Stimulated activated CD4-positive, alpha-beta T cell treated with anti-CD3 and anti-CD28 coated beads, Interleukin-4, amount 100 ng/mL, for 24 hours (primary cell): ENCODE measurements around the gene PRSS33.

Experiments
- DNase-seq: peaks from one replicate; pipeline ENCODE4 v3.0.0-alpha.2; 2020

PRSS33 gene

GRCh38 chr16:2787406-2787805 lies at the start of gene PRSS33:
Gene PRSS33 (minus strand): TSS chr16:2787560. CDS start chr16:2786547, 1,013 bp downstream.
- DNase-seq = no peak

DNA sequence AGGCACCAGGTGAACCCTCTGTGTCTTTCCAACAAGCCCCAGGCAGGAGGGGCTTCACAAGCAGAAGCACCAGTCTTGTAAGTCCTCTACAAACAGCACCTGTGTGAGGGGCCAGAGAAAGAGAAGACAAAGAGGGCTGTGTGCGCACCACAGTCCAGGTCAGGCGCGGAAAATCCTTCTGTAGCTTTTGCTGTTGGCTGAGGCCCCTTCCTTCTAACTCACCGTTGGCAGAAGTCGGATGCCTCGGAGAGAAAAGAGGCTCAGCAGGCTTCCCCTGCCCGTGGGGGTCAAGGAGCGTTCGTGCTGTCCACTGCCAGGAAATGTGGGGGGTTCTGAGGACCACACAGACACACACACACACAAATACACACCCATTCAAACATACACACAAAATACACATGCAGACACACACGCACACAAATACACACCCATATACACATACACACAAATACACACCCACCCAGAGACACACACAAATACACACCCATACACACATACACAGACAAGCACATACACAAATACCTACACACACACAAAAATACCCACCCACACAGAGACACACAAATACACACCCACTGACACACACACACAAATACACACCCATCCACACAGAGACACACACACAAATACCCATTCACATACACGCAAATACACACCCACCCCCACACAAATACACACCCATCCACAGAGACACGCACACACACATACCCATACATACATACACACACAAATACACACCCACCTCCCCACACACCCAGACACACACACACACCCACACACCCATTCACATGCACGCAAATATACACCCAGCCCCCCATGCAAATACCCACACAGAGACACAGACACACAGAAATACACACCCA lies 49.5 kb upstream of the PRSS33 start:
- no peak for DNase-seq

DNA sequence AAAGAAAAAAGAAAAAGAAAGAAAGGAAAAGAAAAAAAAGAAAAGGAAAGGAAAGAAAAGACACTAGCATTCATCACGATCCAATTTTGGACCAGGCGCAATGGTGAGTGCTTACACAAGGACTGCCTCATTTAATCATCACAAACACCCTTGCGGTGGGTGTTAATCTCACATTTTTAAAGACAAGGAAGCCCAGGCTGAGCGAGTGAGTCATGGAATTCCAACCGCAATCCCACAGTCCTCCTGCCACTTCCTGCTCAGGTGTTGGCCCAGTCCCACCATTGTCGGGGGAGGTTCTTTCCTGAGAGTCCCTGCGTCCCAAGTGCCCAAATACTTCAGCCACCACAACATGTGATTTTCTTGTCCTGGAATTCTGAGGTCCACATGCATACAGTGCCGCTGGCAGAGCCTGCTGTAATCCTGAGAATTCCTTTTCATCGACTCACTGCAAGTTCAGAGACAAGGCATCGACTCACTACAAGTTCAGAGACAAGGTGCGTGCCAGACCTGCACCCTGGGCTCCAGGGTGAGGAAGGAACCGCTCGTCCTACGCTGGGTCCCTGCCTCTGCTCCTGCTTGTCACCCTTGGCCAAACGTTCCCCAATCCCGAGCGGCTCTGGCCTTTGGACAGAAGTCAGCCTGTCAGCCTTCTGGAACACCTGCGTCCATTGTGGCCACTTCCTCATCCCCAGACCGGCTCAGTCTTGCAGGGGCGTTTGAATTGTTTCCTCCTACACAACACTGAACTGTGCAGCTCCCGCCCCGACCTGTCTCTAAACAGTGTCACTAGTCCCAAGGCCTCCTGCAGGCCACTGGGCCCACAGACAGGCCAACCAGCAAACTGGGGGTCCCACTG lies 48.5 kb upstream of the PRSS33 start:
- DNase-seq = no peak

GRCh38 chr16:2834968-2835367 lies 47.6 kb upstream of the PRSS33 start:
- no peak for DNase-seq

DNA sequence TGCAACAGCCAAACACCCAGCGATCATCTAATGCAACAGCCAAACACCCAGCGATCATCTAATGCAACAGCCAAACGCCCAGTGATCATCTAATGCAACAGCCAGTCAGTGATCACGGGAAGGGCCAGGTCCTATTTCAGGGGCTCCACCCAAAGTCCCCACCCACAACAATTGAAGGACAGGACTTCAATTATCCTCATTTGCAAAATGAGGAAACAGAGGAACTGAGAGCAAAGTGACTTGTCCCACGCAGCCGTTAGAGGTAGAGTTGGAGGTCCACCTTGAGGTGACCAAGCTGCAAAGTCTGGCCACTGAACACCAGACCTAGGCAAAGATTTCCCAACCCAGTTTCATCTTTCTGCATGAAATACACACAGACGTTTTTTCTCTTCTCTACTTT lies 46.4 kb upstream of the PRSS33 start:
- no peak for DNase-seq

- no peak for DNase-seq
Observed at GRCh38 chr16:2831203-2831602, 43.8 kb upstream of the PRSS33 start.

DNA sequence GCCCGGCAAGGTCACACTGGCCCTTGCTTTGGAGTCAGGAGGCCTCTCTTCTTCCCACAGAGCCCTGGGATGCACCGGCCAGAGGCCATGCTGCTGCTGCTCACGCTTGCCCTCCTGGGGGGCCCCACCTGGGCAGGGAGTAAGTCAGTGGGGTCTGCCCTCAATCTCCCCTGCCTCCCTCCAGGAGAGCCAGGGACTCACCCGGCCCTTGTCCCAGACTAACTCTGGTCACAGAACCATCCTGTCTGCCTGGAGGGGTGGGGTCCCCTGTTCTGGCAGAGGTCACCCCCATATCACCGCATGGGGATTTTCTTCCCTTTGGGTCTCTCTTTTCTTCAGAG lies 43.0 kb upstream of the PRSS33 start:
- no peak for DNase-seq

GRCh38 chr16:2829501-2830354 lies 42.4 kb upstream of the PRSS33 start, which contains the start of gene ZG16B:
Gene ZG16B (plus strand): TSS chr16:2830303. CDS start chr16:2830442, 139 bp downstream.
- DNase-seq = no peak

- DNase-seq = no peak
Observed at GRCh38 chr16:2828876-2829430, 41.6 kb upstream of the PRSS33 start.

GRCh38 chr16:2828521-2828840 lies 41.1 kb upstream of the PRSS33 start:
- DNase-seq = no peak

GRCh38 chr16:2827831-2828520 lies 40.6 kb upstream of the PRSS33 start:
- DNase-seq = no peak

DNA sequence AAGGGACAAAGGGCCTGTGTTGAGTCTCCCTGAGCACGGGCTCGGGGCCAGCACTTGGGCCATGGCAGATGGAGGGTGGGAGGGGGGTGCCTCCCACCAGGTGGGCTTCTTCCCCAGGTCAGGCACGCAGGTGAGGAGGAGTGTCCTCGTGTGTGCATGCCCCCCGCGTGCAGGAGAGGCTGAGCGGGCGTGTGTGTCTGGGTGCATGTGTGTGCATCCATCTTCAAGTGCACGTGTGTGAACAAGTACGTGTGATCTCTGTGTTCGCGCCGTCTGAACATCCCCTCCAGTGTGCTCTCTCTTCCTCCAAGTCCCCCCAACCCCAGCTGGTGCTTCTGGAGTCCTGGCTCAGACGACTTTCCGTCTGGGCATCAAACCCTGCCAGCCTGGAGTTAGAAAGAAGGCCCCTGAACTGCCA lies 40.0 kb upstream of the PRSS33 start:
- no peak for DNase-seq

- no peak for DNase-seq
Observed at GRCh38 chr16:2826591-2827373, 39.4 kb upstream of the PRSS33 start.

DNA sequence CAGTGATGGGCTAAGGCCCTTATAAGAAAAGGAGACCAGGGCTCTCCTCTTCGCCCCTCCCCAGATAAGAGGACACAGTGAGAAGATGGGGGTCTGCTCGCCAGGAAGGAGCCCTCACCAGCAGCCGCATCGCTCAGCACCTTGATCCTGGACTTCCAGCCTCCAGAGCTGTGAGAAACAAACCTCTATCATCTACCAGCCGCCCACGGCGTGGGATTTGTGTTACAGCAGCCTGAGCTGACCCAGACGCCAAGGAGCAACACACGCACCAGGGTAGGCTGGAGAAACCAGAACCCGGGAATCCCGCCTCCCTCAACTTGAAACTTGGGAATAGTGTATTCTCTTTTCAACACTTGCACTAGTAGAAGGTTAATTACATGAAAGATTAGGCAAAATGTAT lies 38.5 kb upstream of the PRSS33 start:
- no peak for DNase-seq

- no peak for DNase-seq
Observed at GRCh38 chr16:2825049-2825742, 37.8 kb upstream of the PRSS33 start.

- DNase-seq = no peak
Observed at GRCh38 chr16:2824626-2825025, 37.3 kb upstream of the PRSS33 start.

GRCh38 chr16:2822496-2822895 lies 35.1 kb upstream of the PRSS33 start:
- DNase-seq = no peak

GRCh38 chr16:2822158-2822495 lies 34.8 kb upstream of the PRSS33 start:
- no peak for DNase-seq

DNA sequence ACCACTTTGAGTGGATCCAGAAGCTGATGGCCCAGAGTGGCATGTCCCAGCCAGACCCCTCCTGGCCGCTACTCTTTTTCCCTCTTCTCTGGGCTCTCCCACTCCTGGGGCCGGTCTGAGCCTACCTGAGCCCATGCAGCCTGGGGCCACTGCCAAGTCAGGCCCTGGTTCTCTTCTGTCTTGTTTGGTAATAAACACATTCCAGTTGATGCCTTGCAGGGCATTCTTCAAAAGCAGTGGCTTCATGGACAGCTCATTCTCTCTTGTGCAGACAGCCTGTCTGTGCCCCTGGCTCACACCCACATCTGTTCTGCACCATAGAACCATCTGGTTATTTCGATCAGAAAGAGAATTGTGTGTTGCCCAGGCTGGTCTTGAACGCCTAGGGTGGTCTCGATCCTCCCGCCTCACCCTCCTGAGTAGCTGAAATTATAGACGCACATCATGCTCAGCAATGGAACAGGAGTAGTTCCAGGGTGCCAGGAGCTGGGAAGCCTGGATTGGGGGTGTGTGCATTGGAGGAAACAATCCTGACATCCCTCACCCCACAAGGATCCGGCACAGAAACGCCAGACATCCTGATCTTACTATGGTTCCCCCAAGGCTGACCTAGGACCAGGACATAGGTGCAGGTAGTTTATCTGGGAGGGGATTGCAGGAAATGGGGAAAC lies 34.3 kb upstream of the PRSS33 start:
- no peak for DNase-seq

DNA sequence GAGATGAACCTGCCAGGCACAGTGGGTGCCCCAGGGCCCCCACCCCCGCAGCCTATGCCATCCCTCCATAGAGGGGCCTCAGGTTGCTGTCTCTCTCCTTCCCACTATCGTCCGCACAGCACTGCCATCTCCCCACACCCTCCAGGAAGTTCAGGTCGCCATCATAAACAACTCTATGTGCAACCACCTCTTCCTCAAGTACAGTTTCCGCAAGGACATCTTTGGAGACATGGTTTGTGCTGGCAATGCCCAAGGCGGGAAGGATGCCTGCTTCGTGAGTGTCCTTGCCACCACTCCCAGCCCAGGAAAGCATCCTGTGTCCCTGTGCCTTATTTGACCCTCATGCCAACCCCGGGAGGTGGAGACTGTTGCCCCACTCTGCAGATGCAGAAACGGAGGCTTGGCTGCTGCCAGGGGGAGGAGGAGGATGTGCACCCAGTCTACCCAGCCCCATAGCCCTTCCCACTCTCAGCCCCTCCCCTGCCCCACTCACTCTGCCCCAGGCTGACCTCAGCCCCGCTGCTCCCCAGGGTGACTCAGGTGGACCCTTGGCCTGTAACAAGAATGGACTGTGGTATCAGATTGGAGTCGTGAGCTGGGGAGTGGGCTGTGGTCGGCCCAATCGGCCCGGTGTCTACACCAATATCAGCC lies 33.6 kb upstream of the PRSS33 start:
- no peak for DNase-seq
